HCT116 (cell line): ENCODE measurements around the gene ANO2. TPM values are rescaled to one million over a fixed set of nuclear protein-coding genes. Genes with fewer than 3 reads are reported as not detected.

Experiments
- ATAC-seq: fragments of 200-7000 bp; cut with Tn5 transposase; 2 replicates; pipeline ENCODE4 v1.9.1; 2020; ENCODE audit warnings: mild to moderate bottlenecking, moderate library complexity
- BruUV-seq: library from RNA; stranded (reverse); fragments of 400-500 nt; replicated peaks from 2 replicates; lab custom pipeline; 2021; lab: Mats Ljungman, UMichigan
- CTCF ChIA-PET: fragments of 300-600 bp; sonication (Branson Sonifier 250); formaldehyde crosslinking; loops from one replicate; lab custom pipeline; 2021; ENCODE audit warnings: antibody characterized with exemption; lab: Charles Lee
- POLR2A ChIA-PET: fragments of 300-600, 350-600 bp; sonication (Branson Sonifier 250); formaldehyde crosslinking; loops from one replicate; lab custom pipeline; 2021; ENCODE audit warnings: antibody characterized with exemption; lab: Charles Lee
- RAD21 ChIA-PET, 2 experiments: fragments of 300-600 bp; sonication (Branson Sonifier 250); formaldehyde crosslinking; loops; one replicate each; lab custom pipeline; 2023; ENCODE audit warnings: low total read pairs in 2 of 2; ENCODE audit not compliant: uncharacterized antibody in 2 of 2, unreplicated experiment in 2 of 2, low non-redundant PET in 1 of 2; lab: Charles Lee
- DNase-seq: peaks from one replicate; pipeline ENCODE4 v3.0.0-alpha.2; 2010; ENCODE audit warnings: low read depth, low spot score
- H2AFZ ChIP-seq: fragments of 200-600 bp; shearing (Covaris generic), sonication (generic); 2 replicates; pipeline ENCODE4 v1.6.1; 2017; ENCODE audit warnings: low read depth, mixed run types, mixed read lengths, antibody characterized with exemption, low read length; ENCODE audit not compliant: poor library complexity, severe bottlenecking
- H3K27ac ChIP-seq: 2 replicates; pipeline ENCODE4 v1.5.1; 2012; ENCODE audit warnings: low read depth, low read length
- H3K27me3 ChIP-seq: fragments of 200-600 bp; sonication (generic); 2 replicates; pipeline ENCODE4 v1.6.1; 2016; ENCODE audit warnings: mixed run types, low read length, mixed read lengths; ENCODE audit not compliant: insufficient read depth
- H3K36me3 ChIP-seq, 2 experiments: fragments of 200-500 bp in 1 of 2; fragments of 200-600 bp in 1 of 2; sonication (Bioruptor generic) in 1 of 2; sonication (generic) in 1 of 2; 2 replicates each; pipeline versions ENCODE4 v1.5.1 to v1.6.1; 2014 to 2016; ENCODE audit warnings: low read length in 2 of 2, inconsistent platforms in 1 of 2, mixed read lengths in 1 of 2, mixed run types in 1 of 2; ENCODE audit not compliant: insufficient read depth in 2 of 2, control insufficient read depth in 1 of 2
- H3K4me1 ChIP-seq, 2 experiments: fragments of 200-600 bp in 1 of 2; sonication (generic) in 1 of 2; 2 replicates each; pipeline versions ENCODE4 v1.5.1 to v1.6.1; 2012 to 2017; ENCODE audit warnings: low read length in 2 of 2, inconsistent platforms in 1 of 2, mild to moderate bottlenecking in 1 of 2, mixed read lengths in 1 of 2, mixed run types in 1 of 2, moderate library complexity in 1 of 2; ENCODE audit not compliant: insufficient read depth in 2 of 2, control insufficient read depth in 1 of 2
- H3K4me2 ChIP-seq: fragments of 200-600 bp; sonication (generic); 2 replicates; pipeline ENCODE4 v1.6.1; 2017; ENCODE audit warnings: mixed run types, low read length, mixed read lengths
- H3K4me3 ChIP-seq, 2 experiments: fragments of 200-600 bp in 1 of 2; sonication (generic) in 1 of 2; replicated peaks in 1 of 2; 2 replicates each; pipeline ENCODE4 v1.5.1; 2011 to 2016; ENCODE audit warnings: low read length in 2 of 2, control low read depth in 1 of 2, low read depth in 1 of 2, mild to moderate bottlenecking in 1 of 2, mixed read lengths in 1 of 2, mixed run types in 1 of 2
- H3K79me2 ChIP-seq: fragments of 200-600 bp; sonication (generic); 2 replicates; pipeline ENCODE4 v1.6.1; 2017; ENCODE audit warnings: mild to moderate bottlenecking, mixed run types, low read length, moderate library complexity, mixed read lengths; ENCODE audit not compliant: insufficient read depth
- H3K9ac ChIP-seq: fragments of 200-600 bp; sonication (generic); 2 replicates; pipeline ENCODE4 v1.6.1; 2016; ENCODE audit warnings: low read length, mixed read lengths
- H3K9me2 ChIP-seq: fragments of 200-600 bp; sonication (generic), shearing (Covaris generic); 2 replicates; pipeline ENCODE4 v1.6.1; 2017; ENCODE audit warnings: mixed run types, mild to moderate bottlenecking, moderate library complexity; ENCODE audit not compliant: insufficient read depth
- H3K9me3 ChIP-seq, 2 experiments: fragments of 200-500 bp in 1 of 2; fragments of 200-600 bp in 1 of 2; sonication (Bioruptor generic) in 1 of 2; sonication (generic) in 1 of 2; 2 replicates each; pipeline ENCODE4 v1.6.1; 2014 to 2017; ENCODE audit warnings: low read length in 2 of 2, mixed read lengths in 2 of 2, inconsistent platforms in 1 of 2, low read depth in 1 of 2, mild to moderate bottlenecking in 1 of 2, mixed run types in 1 of 2, moderate library complexity in 1 of 2; ENCODE audit not compliant: control insufficient read depth in 1 of 2, insufficient read depth in 1 of 2
- H4K20me1 ChIP-seq: fragments of 200-600 bp; sonication (generic), shearing (Covaris generic); 2 replicates; pipeline ENCODE4 v1.6.1; 2017; ENCODE audit warnings: mixed run types, mild to moderate bottlenecking, moderate library complexity; ENCODE audit not compliant: insufficient read depth
- ATF3 ChIP-seq: IDR thresholded peaks from 2 replicates; pipeline ENCODE4 v1.6.1; 2012
- CBX3 ChIP-seq: IDR thresholded peaks from 2 replicates; pipeline ENCODE4 v1.6.1; 2012; ENCODE audit warnings: low read depth
- CEBPB ChIP-seq: IDR thresholded peaks from 2 replicates; pipeline ENCODE4 v1.6.1; 2012; ENCODE audit warnings: low read depth
- EGR1 ChIP-seq: IDR thresholded peaks from 2 replicates; pipeline ENCODE4 v1.6.1; 2012; ENCODE audit warnings: low read depth
- ELF1 ChIP-seq: IDR thresholded peaks from 2 replicates; pipeline ENCODE4 v1.6.1; 2012; ENCODE audit warnings: low read depth, borderline replicate concordance
- EZH2 ChIP-seq: fragments of 200-600 bp; sonication (generic); IDR thresholded peaks from 2 replicates; pipeline ENCODE4 v1.6.1; 2017; ENCODE audit warnings: antibody characterized with exemption, mixed run types
- EZH2phosphoT487 ChIP-seq: fragments of 200-600 bp; IDR thresholded peaks from 2 replicates; pipeline ENCODE4 v1.6.1; 2018; ENCODE audit warnings: antibody characterized with exemption, borderline replicate concordance
- FOSL1 ChIP-seq: IDR thresholded peaks from 2 replicates; pipeline ENCODE4 v1.6.1; 2012; ENCODE audit warnings: low read depth
- JUND ChIP-seq: IDR thresholded peaks from 2 replicates; pipeline ENCODE4 v1.6.1; 2012
- POLR2AphosphoS5 ChIP-seq: IDR thresholded peaks from 2 replicates; pipeline ENCODE4 v1.6.1; 2011; ENCODE audit warnings: mild to moderate bottlenecking, low read depth, low read length, moderate library complexity
- REST ChIP-seq: IDR thresholded peaks from 2 replicates; pipeline ENCODE4 v1.6.1; 2012; ENCODE audit warnings: low read depth
- SIN3A ChIP-seq: IDR thresholded peaks from 2 replicates; pipeline ENCODE4 v1.6.1; 2012; ENCODE audit warnings: low read depth
- TCF7L2 ChIP-seq: IDR thresholded peaks from 2 replicates; pipeline ENCODE4 v1.7.0; 2011; ENCODE audit warnings: borderline replicate concordance, inconsistent platforms; ENCODE audit not compliant: insufficient read depth, insufficient read length; ENCODE audit errors: extremely low read depth
- YY1 ChIP-seq: IDR thresholded peaks from 2 replicates; pipeline ENCODE4 v1.6.1; 2011; ENCODE audit warnings: low read length, low read depth, moderate library complexity, mild to moderate bottlenecking; ENCODE audit not compliant: insufficient replicate concordance; ENCODE audit errors: extremely low read depth
- ZFX ChIP-seq: fragments of 450-650 bp; IDR thresholded peaks from 2 replicates; pipeline ENCODE4 v1.6.1; 2017
- ZNF274 ChIP-seq: fragments of 200-500 bp; sonication (Bioruptor generic); IDR thresholded peaks from 2 replicates; pipeline ENCODE4 v1.6.1; 2014; ENCODE audit warnings: mild to moderate bottlenecking, low read depth, low read length, inconsistent platforms
- intact Hi-C: fragments of 100-400 bp; cut with micrococcal nuclease; formaldehyde crosslinking; loops from 2 replicates; pipeline ENCODE4 v1.10.0; 2022
- total RNA-seq: library from RNA; stranded (reverse); gene quantifications from one replicate; pipeline ENCODE4 v1.2.1, GENCODE V29; 2021; ENCODE audit not compliant: unreplicated experiment
- TF ChIP-seq, protein P1 (sequence below): IDR thresholded peaks from 2 replicates; pipeline ENCODE4 v1.6.1; 2011; ENCODE audit warnings: mild to moderate bottlenecking, low read length, moderate library complexity; ENCODE audit not compliant: insufficient replicate concordance; ENCODE audit errors: extremely low read depth
- TF ChIP-seq, protein P2 (sequence below), 3 experiments: fragments of 200-600 bp in 1 of 3; sonication (generic) in 1 of 3; IDR thresholded peaks in 2 of 3; conservative IDR thresholded peaks in 1 of 3; 2 replicates each; pipeline ENCODE4 v1.5.1; 2012 to 2017; ENCODE audit warnings: low read depth in 2 of 3, low read length in 2 of 3, antibody characterized with exemption in 1 of 3, borderline replicate concordance in 1 of 3, control low read depth in 1 of 3, mild to moderate bottlenecking in 1 of 3, mixed read lengths in 1 of 3, mixed run types in 1 of 3, moderate library complexity in 1 of 3; ENCODE audit not compliant: insufficient read depth in 1 of 3
- TF ChIP-seq, protein P3 (sequence below): IDR thresholded peaks from 2 replicates; pipeline ENCODE4 v1.6.1; 2012

The ANO2 gene
- total RNA-seq, 1 experiment from 2014 or later: not detected

- TF ChIP-seq YY1 (no peak), JUND (no peak), ZNF274 (no peak), ZFX (no peak), POLR2AphosphoS5 (no peak), FOSL1 (no peak), EZH2 (no peak), TCF7L2 (no peak), EZH2phosphoT487 (no peak), ATF3 (no peak), SIN3A (no peak), ELF1 (no peak), REST (no peak), CEBPB (no peak), EGR1 (no peak), CBX3 (no peak)
- TF ChIP-seq, protein P1, sequence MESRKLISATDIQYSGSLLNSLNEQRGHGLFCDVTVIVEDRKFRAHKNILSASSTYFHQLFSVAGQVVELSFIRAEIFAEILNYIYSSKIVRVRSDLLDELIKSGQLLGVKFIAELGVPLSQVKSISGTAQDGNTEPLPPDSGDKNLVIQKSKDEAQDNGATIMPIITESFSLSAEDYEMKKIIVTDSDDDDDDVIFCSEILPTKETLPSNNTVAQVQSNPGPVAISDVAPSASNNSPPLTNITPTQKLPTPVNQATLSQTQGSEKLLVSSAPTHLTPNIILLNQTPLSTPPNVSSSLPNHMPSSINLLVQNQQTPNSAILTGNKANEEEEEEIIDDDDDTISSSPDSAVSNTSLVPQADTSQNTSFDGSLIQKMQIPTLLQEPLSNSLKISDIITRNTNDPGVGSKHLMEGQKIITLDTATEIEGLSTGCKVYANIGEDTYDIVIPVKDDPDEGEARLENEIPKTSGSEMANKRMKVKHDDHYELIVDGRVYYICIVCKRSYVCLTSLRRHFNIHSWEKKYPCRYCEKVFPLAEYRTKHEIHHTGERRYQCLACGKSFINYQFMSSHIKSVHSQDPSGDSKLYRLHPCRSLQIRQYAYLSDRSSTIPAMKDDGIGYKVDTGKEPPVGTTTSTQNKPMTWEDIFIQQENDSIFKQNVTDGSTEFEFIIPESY: no peak
- TF ChIP-seq, protein P2, sequence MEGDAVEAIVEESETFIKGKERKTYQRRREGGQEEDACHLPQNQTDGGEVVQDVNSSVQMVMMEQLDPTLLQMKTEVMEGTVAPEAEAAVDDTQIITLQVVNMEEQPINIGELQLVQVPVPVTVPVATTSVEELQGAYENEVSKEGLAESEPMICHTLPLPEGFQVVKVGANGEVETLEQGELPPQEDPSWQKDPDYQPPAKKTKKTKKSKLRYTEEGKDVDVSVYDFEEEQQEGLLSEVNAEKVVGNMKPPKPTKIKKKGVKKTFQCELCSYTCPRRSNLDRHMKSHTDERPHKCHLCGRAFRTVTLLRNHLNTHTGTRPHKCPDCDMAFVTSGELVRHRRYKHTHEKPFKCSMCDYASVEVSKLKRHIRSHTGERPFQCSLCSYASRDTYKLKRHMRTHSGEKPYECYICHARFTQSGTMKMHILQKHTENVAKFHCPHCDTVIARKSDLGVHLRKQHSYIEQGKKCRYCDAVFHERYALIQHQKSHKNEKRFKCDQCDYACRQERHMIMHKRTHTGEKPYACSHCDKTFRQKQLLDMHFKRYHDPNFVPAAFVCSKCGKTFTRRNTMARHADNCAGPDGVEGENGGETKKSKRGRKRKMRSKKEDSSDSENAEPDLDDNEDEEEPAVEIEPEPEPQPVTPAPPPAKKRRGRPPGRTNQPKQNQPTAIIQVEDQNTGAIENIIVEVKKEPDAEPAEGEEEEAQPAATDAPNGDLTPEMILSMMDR (IDR thresholded peaks at IDR 0.05 in 2 of 3, conservative IDR thresholded peaks at IDR 0.05 in 1 of 3; ENCODE audit: borderline replicate concordance in 1 of 3, insufficient read depth in 1 of 3, low read depth in 2 of 3, low read length in 2 of 3): no peak
- TF ChIP-seq, protein P3, sequence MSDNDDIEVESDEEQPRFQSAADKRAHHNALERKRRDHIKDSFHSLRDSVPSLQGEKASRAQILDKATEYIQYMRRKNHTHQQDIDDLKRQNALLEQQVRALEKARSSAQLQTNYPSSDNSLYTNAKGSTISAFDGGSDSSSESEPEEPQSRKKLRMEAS: no peak
- Histone ChIP-seq H2AFZ (no peak overlapping the region), H4K20me1 (no peaks in the 10 kb centered on the region), H3K36me3 (no peaks in the 10 kb centered on the region), H3K4me1 (no peaks in the 10 kb centered on the region), H3K4me3 (no peak overlapping the region), H3K4me2 (no peak overlapping the region), H3K27ac (no peak overlapping the region), H3K79me2 (no peaks in the 10 kb centered on the region), H3K27me3 (peaks cover 44% of the 10 kb centered on the region), H3K9me2 (no peaks in the 10 kb centered on the region), H3K9ac (no peak overlapping the region), H3K9me3 (no peaks in the 10 kb centered on the region)
- POLR2A ChIA-PET: no interaction called here
- no TSS peak for BruUV-seq
- CTCF ChIA-PET: no interaction called here
- intact Hi-C loops: no loop called here
- RAD21 ChIA-PET: no interaction called here
- no peak for ATAC-seq
- DNase-seq: no peak
Measured at GRCh38 chr12:5549011-5549410, 396.0 kb downstream of the ANO2 start.
